DMS79 treated with DMSO at 0.1 percent for 48 hours (cell line): Measurements from ENCODE around the gene IGSF21.
A peak's percentile ranks its signal among the peaks of the same experiment; 100 is the strongest.

Source experiments
- DNase-seq: peaks from one replicate; lab custom pipeline; 2025; lab: John Stamatoyannopoulos, UW

IGSF21 gene

GRCh38 chr1:18263547-18264120 lies 156.0 kb downstream of the IGSF21 start:
- no peak for DNase-seq

GRCh38 chr1:18264450-18265039 lies 156.9 kb downstream of the IGSF21 start:
- no peak for DNase-seq

GRCh38 chr1:18265641-18266040 lies 158.0 kb downstream of the IGSF21 start:
- DNase-seq = no peak

- no peak for DNase-seq
Observed at GRCh38 chr1:18266391-18266790, 158.8 kb downstream of the IGSF21 start.

- DNase-seq = no peak
Observed at GRCh38 chr1:18271336-18271735, 163.7 kb downstream of the IGSF21 start.

GRCh38 chr1:18278946-18279345 lies 171.3 kb downstream of the IGSF21 start:
- DNase-seq = no peak

GRCh38 chr1:18279351-18280074 lies 171.9 kb downstream of the IGSF21 start:
- peak; percentile 57 for DNase-seq

GRCh38 chr1:18280956-18281355 lies 173.4 kb downstream of the IGSF21 start:
- no peak for DNase-seq

GRCh38 chr1:18282851-18283600 lies 175.4 kb downstream of the IGSF21 start:
- DNase-seq = peak; percentile 87

GRCh38 chr1:18283601-18284385 lies 176.2 kb downstream of the IGSF21 start:
- DNase-seq = no peak

- DNase-seq = peak; percentile 34
Observed at GRCh38 chr1:18284805-18285537, 177.4 kb downstream of the IGSF21 start.

GRCh38 chr1:18285538-18285924 lies 177.9 kb downstream of the IGSF21 start:
- DNase-seq = no peak

GRCh38 chr1:18288722-18289121 lies 181.1 kb downstream of the IGSF21 start:
- DNase-seq = peak; percentile 73

GRCh38 chr1:18289597-18289996 lies 182.0 kb downstream of the IGSF21 start:
- DNase-seq = no peak

- peak; percentile 42 for DNase-seq
Observed at GRCh38 chr1:18290740-18291412, 183.3 kb downstream of the IGSF21 start.

GRCh38 chr1:18292531-18292930 lies 184.9 kb downstream of the IGSF21 start:
- no peak for DNase-seq

- peak; percentile 74 for DNase-seq
Observed at GRCh38 chr1:18293291-18293690, 185.7 kb downstream of the IGSF21 start.

- DNase-seq = no peak
Observed at GRCh38 chr1:18294437-18295176, 187.0 kb downstream of the IGSF21 start.

GRCh38 chr1:18297896-18298648 lies 190.5 kb downstream of the IGSF21 start:
- no peak for DNase-seq
